Left ventricle myocardium superior (tissue), 1 donor: ENCODE results near the gene LYPD6B. TPM values are rescaled to one million over a fixed set of nuclear protein-coding genes. Genes with fewer than 3 reads are reported as not detected.

ENCODE experiments used
- ATAC-seq: fragments of 200-7000 bp; cut with Tn5 transposase; one replicate; pipeline ENCODE4 v1.9.1; 2020; ENCODE audit warnings: mild to moderate bottlenecking, moderate library complexity
- DNase-seq: peaks from one replicate; pipeline ENCODE4 v3.0.0-alpha.2; 2020
- intact Hi-C: fragments of 100-400 bp; cut with micrococcal nuclease; formaldehyde crosslinking; loops from one replicate; pipeline ENCODE4 v1.11.0; 2022
- total RNA-seq: library from RNA; stranded (reverse); fragmentation: NEBNext Ultra II Directional; extraction: Animal tissue kit (Norgen Biotek cat#: 25700); gene quantifications from one replicate; pipeline ENCODE4 v1.2.1, GENCODE V29; 2021
- donor health status: DM: no; HTN: yes; CAD: no; lungs with severe emphysema.

LYPD6B gene
- total RNA-seq, 1 donor from 2014 or later = not detected

DNA sequence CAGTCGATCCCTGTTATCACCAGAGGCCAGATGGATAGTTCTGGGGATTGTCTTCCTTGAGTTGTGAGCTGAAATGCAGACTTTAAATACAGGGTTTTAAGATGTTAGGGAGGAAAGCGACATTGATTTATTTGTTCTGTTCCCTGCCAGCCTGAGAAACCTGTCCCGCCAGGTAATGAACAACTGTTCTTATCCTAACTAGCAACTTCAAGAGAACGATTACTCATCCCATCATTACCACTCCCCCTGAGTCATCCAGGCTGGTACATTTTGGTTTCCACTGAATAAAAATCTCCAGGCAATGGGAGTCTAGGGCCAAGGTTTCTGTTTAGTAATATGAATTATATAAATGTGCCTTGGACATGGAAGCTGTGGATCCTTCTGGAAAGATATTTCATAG lies 131.2 kb downstream of the LYPD6B start:
- DNase-seq (no peak), ATAC-seq (no peak)
- intact Hi-C loops = no loop called here

DNA sequence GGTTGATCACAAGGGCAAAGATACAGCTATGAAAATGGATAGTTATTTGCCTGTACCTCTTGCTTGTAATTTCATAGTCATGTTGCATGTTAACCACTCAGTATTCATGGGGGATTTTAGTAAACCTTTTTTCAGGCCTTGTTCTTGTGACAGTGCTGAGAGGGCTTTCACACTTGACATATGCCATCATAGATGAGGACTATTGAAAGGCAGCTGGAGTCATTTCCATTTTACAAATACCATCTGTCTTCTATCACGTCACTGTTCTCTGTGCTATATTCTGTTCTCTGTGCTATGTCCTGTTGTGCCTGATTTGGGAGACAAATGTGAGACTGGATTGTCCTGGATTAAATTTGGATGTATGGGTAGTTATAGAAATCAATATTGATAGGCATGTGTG lies 131.7 kb downstream of the LYPD6B start:
- no peak for DNase-seq
- ATAC-seq = no peak
- intact Hi-C loops = no loop called here

DNA sequence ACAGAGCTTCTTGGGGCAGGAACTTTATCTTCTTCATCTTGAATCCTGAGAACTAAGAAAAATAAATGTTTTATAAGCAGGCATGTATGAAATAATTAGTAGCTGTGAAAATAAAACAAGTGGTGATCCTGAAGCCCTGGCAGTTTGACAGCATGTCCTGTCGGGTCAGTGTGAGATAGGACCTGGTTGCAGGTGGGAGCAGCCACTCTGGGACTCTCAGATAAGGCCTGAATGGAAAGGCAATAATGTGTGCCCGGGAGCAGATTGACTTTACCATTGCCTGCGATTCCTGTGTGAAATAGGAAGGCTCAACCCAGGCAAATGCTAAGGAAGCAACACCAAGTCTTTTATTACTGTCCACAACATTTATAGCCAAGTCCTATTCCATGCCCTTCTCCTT lies 132.4 kb downstream of the LYPD6B start:
- no peak for ATAC-seq
- DNase-seq = no peak
- intact Hi-C loops = no loop called here

DNA sequence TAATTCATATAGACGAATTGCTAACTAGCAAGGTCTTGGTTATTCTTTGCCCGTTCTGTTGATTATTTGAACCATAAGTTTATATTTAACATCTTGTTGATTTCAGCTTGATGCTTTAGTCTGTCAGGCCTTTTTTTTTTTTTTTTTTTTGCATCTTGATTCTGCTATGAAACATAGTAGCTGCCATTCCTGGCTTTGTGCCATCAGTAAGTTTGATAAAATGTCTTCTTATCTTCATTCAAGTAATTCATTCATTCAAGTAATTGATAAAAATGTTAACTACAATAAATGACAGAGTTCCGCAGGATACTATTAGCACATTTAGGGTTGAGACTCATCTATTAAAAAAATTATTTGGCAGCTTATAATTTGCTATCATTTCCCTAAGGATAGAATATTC lies 134.7 kb downstream of the LYPD6B start:
- no peak for DNase-seq
- intact Hi-C loops = no loop called here
- ATAC-seq = no peak

DNA sequence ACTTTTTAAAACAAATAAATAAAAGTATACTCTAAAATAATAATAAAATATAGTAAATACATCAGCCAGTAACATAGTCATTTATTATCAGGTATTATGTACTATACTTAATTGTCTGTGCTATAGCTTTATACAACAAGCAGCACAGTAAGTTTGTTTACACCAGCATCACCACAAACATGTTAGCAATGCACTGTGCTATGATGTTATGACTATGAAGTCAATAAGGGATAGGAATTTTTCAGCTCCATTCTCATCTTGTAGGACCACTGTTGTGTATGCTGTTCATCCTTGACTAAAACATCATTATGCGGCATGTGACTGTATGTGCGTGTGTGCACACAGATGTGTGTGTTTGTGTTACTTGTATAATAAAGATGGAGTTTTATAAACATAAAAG lies 137.5 kb downstream of the LYPD6B start:
- intact Hi-C loops = no loop called here
- ATAC-seq (no peak), DNase-seq (no peak)

DNA sequence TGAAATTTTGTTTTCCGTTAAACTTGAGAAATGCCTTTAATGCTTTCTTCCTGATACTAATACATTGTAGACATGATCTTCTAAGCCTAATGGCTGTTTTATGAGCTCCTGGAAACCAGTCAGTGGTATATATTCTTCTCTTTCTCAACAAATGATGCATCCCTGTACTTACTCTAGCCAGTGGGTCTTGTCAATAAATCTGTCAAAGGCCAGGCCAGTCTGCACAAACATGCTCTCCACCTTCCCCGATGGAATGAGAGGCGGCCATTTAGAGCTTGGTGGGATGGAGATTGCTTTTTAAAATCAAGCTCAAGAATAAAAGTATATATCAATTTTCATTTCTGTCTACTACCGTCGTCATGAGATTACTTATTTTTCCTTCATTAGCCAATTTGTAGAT lies 140.1 kb downstream of the LYPD6B start:
- intact Hi-C loops = no loop called here
- ATAC-seq = no peak
- no peak for DNase-seq

DNA sequence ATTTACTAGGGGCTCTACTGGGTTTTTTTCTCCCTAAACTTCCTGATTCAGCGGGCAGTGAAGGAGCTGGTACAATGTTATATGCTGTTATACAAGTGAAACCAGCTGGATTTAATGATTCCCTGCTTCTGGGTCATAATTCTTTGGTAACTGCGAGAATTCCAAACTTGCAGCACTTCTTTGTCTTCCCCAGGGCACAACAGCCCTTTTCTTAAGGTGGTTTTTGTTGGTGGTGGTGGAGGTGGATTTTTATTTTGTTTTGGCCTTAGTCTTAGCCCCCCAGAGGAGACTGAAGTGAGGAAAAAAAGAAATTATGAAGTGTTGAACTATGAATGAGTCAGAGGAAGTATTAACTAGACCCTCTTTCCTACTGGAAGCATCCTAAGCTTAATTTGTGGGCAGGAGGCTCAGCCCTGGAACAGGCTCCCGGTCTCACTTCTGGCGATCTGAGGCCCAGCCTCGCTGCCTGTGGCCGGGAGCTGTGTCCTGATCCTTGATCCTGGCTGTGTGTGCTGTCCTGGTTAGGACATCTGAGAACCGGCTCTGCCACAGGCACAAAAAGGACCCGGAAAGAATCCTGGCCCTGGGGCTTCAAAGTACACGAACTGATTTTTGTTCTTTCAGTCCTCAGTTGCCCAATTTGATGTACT lies 141.9 kb downstream of the LYPD6B start:
- intact Hi-C loops = no loop called here
- ATAC-seq (no peak), DNase-seq (no peak)

DNA sequence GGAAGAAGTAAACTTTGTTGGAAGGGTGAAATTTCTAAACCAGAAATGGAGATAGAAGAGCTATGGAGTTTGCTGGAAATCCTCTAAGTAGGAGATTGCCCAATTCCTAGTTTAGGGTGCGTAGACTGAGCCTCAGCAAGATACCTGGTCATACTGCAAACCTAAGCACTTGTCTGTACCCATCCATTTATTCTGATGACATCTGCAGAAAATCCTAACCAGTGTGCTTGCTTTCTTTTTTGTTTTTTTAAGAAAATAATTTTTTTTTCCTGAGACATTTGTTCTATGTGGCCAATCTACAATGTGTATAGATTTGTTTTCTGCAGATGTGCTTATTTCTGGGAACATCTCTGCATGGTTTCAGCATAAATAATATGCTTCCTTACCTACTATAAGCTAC lies 144.7 kb downstream of the LYPD6B start:
- no peak for ATAC-seq

DNA sequence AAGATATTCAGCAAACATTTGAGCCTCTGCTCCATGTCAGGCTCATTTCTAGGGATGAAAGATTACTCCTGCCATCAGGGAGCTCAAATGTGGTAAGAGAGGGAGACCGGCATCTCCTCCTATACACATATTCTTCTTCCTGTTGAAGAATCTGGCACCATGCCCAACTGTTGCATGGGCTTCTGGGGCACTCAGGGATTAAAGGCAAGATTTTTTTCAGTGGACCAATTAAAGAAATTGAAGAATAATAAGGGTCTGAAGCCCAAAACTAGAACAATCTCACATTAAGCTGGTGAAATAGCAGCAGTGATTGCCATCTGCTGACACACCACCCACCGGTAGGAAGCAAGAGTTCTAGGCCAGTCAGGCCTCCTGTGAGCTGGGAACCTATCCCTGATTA lies 146.5 kb downstream of the LYPD6B start:
- intact Hi-C loops = no loop called here
- no peak for DNase-seq
- ATAC-seq = no peak

More for the DNA sequence above, 144.7 kb downstream of the LYPD6B start:
- intact Hi-C loops = no loop called here
- DNase-seq = no peak

DNA sequence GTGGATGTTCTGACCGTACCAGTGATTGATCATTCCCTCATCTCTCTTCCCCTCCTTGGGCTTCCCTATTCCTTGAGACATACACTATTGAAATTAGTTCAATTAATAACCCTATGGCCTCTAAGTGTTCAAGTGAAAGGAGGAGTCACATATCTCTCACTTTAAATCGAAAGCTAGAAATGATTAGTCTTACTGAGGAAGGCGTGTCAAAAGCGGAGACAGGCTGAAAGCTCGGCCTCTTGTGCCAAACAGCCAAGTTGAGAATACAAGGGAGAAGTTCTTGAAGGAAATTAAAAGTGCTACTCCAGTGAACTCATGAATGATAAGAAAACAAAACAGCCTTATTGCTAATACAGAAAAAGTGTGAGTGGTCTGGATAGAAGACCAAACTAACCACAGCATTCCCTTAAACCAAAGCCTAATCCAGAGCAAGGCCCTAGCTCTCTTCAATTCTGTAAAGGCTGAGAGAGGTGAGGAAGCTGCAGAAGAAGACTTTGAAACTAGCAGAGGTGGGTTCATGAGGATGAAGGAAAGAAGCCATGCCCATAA lies 147.5 kb downstream of the LYPD6B start:
- ATAC-seq (no peak), DNase-seq (no peak)
- intact Hi-C loops = no loop called here

DNA sequence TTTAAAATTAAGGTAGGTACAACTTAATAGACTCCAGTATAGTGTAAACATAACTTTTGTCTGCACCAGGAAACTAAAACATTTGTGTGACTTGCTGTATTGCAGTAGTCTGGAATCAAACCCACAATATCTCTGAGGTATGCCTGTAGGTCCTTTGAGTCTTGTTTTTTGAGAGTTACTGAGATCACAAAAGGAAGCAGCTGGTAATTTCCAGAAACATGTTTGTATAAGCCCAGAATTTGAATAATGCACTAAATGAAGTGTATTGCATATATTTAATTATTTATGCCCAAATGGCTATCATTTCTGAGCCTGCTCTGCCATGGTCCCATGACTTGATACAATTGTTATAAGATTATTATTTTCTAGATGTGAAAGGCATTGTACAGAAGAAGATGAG lies 148.6 kb downstream of the LYPD6B start:
- no peak for DNase-seq
- intact Hi-C loops = no loop called here
- ATAC-seq = no peak

DNA sequence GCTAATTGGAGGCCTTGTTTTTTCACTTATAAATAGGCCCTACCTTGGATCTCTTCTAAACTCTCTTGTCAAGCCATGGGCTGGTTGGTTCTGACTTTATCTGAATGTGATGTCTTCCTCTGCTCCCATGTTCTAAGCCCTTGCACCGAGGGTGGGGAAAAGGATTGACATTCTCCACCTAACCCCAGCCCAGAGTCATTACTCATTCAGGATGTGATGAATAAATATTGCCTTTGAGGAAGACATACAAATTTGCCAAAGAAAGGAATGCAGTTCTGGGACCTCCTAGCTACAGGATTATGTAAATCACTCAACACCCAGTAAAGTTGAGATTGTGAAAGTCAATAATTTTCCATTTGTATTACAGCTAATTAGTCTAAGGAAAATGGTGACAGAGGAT lies 149.8 kb downstream of the LYPD6B start:
- intact Hi-C loops = no loop called here
- ATAC-seq (no peak), DNase-seq (no peak)

DNA sequence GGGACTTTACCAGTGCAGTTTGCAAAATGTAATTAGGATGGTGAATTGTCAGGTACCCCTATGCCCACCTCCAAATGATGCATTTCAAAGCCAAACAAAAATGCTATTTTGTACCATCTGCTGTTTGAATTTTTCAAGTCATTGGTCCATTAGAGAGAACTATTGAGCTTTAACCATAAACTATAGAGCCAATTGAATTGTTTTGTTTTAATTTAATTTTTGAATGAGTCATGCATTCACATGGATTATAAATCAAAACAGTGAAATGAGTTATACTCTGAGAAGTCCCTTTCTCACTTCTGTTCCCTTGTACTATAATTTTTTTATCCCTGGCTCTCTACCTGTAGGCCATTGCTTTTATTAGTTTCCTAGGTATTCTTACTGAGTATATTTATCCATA lies 151.3 kb downstream of the LYPD6B start:
- no peak for DNase-seq
- ATAC-seq = no peak
- intact Hi-C loops = no loop called here

DNA sequence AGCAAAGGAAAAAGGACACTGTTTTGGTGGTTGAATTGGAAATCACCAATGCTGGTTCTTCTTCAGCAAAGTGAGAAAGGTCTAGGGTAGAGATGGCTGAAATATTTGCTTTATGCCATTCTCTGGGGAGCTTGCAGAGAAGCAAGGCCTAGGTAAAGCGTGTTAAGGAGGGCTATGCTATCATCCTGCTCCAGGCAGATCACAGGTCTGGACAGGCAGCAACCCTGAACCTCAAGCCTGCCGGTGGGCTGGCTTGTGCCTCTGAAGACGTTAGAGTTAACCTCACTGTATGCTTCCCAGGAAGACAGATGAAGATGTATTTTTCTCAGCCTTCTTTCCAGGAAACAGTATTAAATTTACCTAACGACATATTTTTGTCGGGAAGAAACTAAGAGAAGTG lies 153.4 kb downstream of the LYPD6B start:
- DNase-seq (no peak), ATAC-seq (no peak)
- intact Hi-C loops = no loop called here

DNA sequence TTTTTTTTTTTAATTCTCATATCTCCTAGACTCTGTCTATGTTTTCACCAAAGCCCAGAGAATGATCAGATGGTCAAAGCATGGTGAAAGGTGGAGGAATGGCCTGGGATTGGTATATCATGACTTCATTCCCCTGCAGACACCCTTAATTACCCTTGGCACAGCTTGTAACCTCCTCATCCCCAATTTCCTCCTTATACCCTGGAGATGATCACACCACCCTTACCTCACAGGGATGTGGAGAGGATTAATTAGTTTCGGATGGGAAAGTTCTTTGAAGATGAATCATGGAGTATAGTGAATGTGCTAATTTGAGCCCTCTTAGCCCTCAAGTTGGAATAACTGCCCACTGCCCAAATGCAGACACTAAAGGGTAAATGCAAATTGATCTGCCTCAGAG lies 153.9 kb downstream of the LYPD6B start:
- intact Hi-C loops = no loop called here

DNA sequence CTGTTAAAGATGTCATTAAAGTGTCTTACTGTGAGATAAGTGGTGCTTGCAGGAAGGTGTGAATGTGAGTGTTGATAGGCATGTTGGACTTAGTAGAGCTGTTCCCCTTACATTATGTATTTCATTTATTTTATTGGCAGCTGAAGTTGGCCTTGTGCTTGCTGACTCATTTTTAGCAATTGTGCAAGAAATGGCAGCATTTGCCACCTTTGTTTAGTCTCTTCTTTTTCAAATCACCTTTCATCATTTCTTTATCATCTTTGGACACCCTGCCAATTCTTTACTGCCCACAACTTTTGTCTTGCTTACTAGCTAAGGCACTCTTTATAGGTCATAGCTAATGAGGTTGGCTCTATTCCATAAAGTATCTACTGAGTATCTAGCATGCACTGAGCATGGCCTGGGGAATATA lies 161.6 kb downstream of the LYPD6B start:
- intact Hi-C loops = no loop called here
- DNase-seq (no peak), ATAC-seq (peak; percentile 84)

More for the DNA sequence above, 153.9 kb downstream of the LYPD6B start:
- DNase-seq (no peak), ATAC-seq (no peak)

DNA sequence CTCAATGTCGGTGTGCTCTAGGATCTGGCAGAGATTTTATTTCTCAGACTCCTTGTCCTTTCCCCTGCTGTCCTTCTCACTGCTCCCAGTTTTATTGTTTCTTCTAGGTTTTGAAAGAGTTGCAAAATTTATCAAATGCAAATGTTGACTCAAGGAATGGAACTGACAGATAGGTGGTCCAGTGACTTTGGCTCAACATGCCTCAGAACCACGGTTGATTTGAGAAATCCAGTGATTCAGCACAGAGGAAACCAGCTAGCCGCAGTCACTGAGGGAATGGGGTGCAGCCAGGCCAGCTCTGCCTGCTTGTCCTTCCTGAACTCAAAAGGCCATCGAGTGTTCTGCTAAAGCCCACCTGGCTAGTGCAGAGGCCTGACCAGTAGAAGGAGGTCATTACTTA lies 166.2 kb downstream of the LYPD6B start:
- ATAC-seq = no peak
- no peak for DNase-seq
- intact Hi-C loops = no loop called here

DNA sequence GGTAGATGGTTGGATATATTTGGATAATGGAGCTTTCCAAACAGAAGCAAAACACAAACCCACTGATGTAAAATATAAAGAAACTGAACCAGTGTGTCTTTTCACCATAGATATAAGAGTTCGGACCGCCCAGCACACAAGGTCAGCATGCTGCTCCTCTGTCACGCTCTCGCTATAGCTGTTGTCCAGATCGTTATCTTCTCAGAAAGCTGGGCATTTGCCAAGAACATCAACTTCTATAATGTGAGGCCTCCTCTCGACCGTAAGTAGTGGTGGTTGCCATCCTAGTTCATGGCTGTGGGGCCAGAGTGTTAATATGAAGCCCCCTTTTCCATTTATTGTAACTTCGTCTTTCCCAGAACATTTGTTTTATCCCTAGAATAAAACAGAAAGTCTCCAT lies 166.6 kb downstream of the LYPD6B start:
- DNase-seq = no peak
- intact Hi-C loops = no loop called here
- no peak for ATAC-seq

DNA sequence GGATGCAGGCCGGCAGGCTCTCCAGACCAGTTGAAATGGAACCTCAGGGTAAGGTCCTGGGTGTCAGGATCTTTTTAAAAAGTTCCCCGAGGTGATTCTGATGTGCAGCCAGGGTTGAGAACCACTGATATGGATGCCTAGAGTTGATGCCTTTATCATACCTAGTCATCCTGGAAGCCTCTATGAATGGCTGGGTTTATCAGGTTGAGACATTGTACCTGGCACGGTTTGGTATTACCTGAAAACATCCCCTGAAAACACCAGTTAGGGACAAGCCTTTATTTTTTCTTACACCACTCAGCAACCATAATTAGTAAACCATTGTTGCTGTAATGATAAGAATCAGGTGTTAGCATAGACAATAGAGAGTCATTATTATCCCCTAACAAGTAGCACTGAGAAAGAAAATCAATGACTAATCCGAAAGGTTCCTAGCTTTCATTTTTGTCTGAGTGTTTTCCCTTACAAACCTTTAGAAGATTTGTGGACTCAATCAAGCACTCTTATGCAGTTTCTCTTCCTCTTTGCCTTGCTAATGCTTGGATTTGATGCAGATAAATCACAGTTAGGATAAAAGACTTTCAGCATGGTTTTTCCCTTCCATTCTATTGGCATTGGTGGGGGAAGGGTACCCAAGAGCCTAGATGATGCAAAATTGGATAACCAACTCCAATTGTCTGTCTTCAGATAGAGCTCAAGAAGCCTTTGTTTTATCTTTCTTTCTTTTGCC lies 175.4 kb downstream of the LYPD6B start:
- ATAC-seq (no peak), DNase-seq (no peak)
- intact Hi-C loops = no loop called here

DNA sequence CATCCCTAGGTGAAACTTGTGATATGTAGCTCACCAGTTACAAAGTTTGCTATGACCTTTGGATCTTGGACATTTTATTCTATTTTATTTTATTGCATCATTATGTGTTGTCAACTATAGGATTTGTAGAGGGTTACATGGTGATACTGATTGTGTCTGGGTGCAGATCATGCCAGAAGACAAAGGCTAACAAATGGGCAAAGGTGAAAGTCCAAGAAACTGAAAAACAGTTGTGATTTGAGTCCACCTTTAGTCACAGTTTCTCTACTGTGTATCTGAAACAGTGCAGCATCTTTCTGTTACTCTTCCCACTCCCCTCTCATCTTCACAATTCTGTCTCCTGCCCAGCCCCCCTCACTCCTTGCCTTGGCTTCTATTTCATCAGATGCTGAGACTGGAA lies 180.0 kb downstream of the LYPD6B start:
- ATAC-seq (no peak), DNase-seq (no peak)
- intact Hi-C loops = no loop called here

DNA sequence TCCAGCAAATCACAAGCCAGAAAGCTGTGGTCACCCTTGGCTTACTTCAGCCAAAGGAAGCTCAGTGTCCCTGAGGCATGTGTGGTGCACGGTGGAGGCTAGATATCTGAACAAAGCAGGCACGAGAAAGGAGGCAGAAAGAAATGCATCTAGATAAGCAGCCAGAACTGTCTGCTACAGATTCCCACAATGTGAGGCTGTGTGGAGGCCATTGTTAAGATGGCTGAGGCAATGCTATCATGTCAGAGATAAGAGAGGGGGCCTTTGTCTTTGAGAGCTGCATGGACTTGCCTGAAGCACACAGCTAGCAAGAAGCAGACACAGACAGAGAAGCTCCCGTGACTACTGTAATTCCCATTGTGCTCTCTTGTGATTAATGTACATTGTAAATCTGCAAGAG lies 181.4 kb downstream of the LYPD6B start:
- intact Hi-C loops = no loop called here
- DNase-seq = no peak
- no peak for ATAC-seq
